GM23338 (cell line): Measurements from ENCODE around the gene SLC4A8.

Experiments used
- CREB1 ChIP-seq: fragments of 250-450 bp; sonication (Bioruptor Pico); IDR thresholded peaks from 2 replicates; pipeline ENCODE4 v1.5.0; 2020; ENCODE audit warnings: low read depth, mild to moderate bottlenecking, moderate library complexity
- CTCF ChIP-seq, 2 experiments: fragments of 200-600 bp in 1 of 2; sonication (generic) in 1 of 2; conservative IDR thresholded peaks; 2 replicates each; pipeline versions ENCODE4 v1.5.1 to v1.6.1; 2016 to 2017; ENCODE audit warnings: antibody characterized with exemption in 2 of 2, low read depth in 2 of 2, mild to moderate bottlenecking in 2 of 2, moderate library complexity in 1 of 2
- EZH2 ChIP-seq: fragments of 200-600 bp; sonication (generic); IDR thresholded peaks from one replicate; pipeline ENCODE4 v1.8.0; 2017; ENCODE audit warnings: antibody characterized with exemption, mild to moderate bottlenecking, low read depth; ENCODE audit not compliant: unreplicated experiment
- EZH2phosphoT487 ChIP-seq: fragments of 200-600 bp; sonication (generic); IDR thresholded peaks from one replicate; pipeline ENCODE4 v1.8.1; 2018; ENCODE audit warnings: antibody characterized with exemption; ENCODE audit not compliant: unreplicated experiment
- JUNB ChIP-seq: IDR thresholded peaks from one replicate; pipeline ENCODE4 v1.6.1; 2016; ENCODE audit warnings: antibody characterized with exemption; ENCODE audit not compliant: unreplicated experiment
- NANOG ChIP-seq: IDR thresholded peaks from 2 replicates; pipeline ENCODE4 v1.6.1; 2016; ENCODE audit warnings: antibody characterized with exemption, borderline replicate concordance
- POLR2AphosphoS5 ChIP-seq: IDR thresholded peaks from 2 replicates; pipeline ENCODE4 v1.6.1; 2016; ENCODE audit warnings: antibody characterized with exemption, low read depth
- REST ChIP-seq: IDR thresholded peaks from one replicate; pipeline ENCODE4 v1.6.1; 2018; ENCODE audit warnings: antibody characterized with exemption; ENCODE audit not compliant: unreplicated experiment
- STAT1 ChIP-seq: IDR thresholded peaks from one replicate; pipeline ENCODE4 v1.6.1; 2016; ENCODE audit warnings: antibody characterized with exemption; ENCODE audit not compliant: unreplicated experiment
- ZNF114 ChIP-seq: fragments of 250-450 bp; sonication (Bioruptor Pico); IDR thresholded peaks from 2 replicates; pipeline ENCODE4 v1.5.0; 2020; ENCODE audit warnings: mild to moderate bottlenecking, moderate library complexity
- ZNF331 ChIP-seq: fragments of 250-450 bp; sonication (Bioruptor Pico); IDR thresholded peaks from 2 replicates; pipeline ENCODE4 v1.5.0; 2020; ENCODE audit warnings: low read depth, mild to moderate bottlenecking, moderate library complexity
- TF ChIP-seq, protein P1 (sequence below): IDR thresholded peaks from 2 replicates; pipeline ENCODE4 v1.6.1; 2016; ENCODE audit warnings: antibody characterized with exemption

GRCh38 chr12:51401020-51401419 lies 23.6 kb upstream of the SLC4A8 start:
- TF ChIP-seq EZH2phosphoT487 (no peak), EZH2 (no peak), CTCF (conservative IDR thresholded peaks at IDR 0.05; ENCODE audit: low read depth in 2 of 2) (no peak), POLR2AphosphoS5 (no peak), REST (no peak), CREB1 (CRISPR knock-in tag) (no peak), JUNB (no peak), NANOG (no peak), STAT1 (no peak), ZNF331 (no peak), ZNF114 (CRISPR knock-in tag) (no peak)
- TF ChIP-seq, protein P1, sequence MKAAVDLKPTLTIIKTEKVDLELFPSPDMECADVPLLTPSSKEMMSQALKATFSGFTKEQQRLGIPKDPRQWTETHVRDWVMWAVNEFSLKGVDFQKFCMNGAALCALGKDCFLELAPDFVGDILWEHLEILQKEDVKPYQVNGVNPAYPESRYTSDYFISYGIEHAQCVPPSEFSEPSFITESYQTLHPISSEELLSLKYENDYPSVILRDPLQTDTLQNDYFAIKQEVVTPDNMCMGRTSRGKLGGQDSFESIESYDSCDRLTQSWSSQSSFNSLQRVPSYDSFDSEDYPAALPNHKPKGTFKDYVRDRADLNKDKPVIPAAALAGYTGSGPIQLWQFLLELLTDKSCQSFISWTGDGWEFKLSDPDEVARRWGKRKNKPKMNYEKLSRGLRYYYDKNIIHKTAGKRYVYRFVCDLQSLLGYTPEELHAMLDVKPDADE = no peak
